ENCODE data around the gene CSNK1E. TPM values are rescaled to one million over a fixed set of nuclear protein-coding genes. Genes with fewer than 3 reads are reported as not detected.

CSNK1E gene
- total RNA-seq, 1 donor from 2014 or later, result 402 TPM

DNA sequence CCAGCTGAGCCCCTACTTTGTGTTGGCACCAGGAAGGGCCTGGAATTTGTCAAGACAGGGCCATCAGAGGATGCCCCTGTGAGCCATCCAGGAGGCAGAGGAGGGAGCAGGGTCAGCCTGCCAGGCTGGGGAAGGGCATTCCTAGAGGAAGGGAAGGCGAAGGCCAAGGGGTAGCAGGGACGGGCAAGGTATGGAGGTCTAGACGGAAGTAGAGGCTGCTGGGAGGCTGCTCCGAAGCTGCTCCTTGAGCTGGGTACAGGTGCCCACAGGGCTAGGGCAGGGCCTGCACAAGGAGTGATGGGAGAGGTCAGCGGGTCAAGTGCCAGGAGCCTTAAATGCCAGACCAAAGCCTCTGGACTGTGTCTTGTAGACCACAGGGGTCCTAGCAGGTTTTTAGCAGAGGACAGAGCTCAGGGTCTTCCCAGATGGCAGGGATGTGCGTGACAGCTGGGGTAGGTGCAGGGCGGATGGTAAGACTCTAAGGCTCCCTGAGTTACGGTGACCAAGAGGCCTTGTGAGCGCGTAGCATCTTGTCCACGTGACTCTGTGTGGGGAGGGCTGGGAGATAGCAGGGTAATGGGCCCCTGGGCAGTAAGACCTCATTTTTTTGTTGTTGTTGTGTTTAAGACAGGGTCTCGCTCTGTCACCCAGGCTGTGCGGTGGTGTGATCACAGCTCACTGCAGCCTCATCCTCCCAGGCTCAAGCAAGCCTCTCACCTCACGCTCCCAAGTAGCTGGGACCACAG is 31.7 kb upstream of the CSNK1E start:
- Mint-ChIP-seq H3K36me3 (ENCODE audit: unreplicated experiment) (no peaks in the 10 kb centered on the region), H3K4me3 (ENCODE audit: unreplicated experiment) (no peak overlapping the region), H3K9me3 (ENCODE audit: unreplicated experiment) (peaks cover 6% of the 10 kb centered on the region), H3K27ac (ENCODE audit: unreplicated experiment) (no peak overlapping the region), H3K27me3 (ENCODE audit: unreplicated experiment) (peaks cover 2% of the 10 kb centered on the region), H3K4me1 (ENCODE audit: low read depth, unreplicated experiment) (peaks cover 12% of the 10 kb centered on the region)
- DNase-seq, result no peak
- TF ChIP-seq, protein P1, sequence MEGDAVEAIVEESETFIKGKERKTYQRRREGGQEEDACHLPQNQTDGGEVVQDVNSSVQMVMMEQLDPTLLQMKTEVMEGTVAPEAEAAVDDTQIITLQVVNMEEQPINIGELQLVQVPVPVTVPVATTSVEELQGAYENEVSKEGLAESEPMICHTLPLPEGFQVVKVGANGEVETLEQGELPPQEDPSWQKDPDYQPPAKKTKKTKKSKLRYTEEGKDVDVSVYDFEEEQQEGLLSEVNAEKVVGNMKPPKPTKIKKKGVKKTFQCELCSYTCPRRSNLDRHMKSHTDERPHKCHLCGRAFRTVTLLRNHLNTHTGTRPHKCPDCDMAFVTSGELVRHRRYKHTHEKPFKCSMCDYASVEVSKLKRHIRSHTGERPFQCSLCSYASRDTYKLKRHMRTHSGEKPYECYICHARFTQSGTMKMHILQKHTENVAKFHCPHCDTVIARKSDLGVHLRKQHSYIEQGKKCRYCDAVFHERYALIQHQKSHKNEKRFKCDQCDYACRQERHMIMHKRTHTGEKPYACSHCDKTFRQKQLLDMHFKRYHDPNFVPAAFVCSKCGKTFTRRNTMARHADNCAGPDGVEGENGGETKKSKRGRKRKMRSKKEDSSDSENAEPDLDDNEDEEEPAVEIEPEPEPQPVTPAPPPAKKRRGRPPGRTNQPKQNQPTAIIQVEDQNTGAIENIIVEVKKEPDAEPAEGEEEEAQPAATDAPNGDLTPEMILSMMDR (IDR thresholded peaks at IDR 0.05; ENCODE audit: partially characterized antibody, unreplicated experiment), result no peak

DNA sequence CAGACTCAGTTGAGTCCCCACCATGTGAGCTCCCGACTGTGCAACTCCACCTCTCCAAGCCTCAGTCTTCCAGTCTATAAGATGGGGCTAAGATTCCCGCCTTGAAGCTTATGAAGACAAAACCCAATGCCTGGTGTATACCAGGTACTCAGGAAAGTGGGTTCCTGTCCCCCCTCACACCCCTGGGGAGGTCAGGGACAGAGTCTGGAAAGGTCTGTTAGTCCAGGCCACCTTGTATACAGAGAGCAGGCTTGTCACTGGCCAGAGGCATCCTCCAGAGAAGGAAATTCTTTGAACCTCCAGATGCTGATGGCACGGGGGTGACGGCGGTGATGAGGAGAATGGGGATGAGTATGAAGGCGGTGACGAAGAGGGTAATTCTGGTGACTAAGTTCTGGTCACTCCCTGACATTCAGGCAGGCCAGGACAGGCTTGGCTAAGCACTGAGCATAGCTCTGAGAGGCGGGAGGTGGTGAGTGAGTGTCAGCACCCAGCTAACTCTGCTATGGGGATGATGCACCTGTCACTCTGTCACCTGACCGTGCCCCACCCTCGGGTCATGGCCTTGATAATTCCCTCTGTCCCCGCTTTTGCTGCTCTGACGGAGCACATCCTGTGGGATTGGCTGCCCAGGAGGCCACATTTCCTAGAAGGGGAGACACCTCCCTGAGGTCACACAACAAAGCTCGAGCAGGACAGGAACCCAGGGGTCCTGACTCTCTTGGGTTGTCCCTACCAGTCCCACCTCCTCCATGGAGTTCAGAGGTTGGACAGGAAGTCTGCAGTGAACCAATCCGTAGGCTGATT is 30.9 kb upstream of the CSNK1E start:
- TF ChIP-seq, protein P1 (IDR thresholded peaks at IDR 0.05; ENCODE audit: partially characterized antibody, unreplicated experiment), result no peak
- no peak overlapping the region for H3K4me3 Mint-ChIP-seq (ENCODE audit: unreplicated experiment)
- H3K9me3 Mint-ChIP-seq (ENCODE audit: unreplicated experiment), result peaks cover 7% of the 10 kb centered on the region
- no peaks in the 10 kb centered on the region for H3K36me3 Mint-ChIP-seq (ENCODE audit: unreplicated experiment)
- H3K27ac Mint-ChIP-seq (ENCODE audit: unreplicated experiment), result no peak overlapping the region
- DNase-seq, result no peak
- peaks cover 2% of the 10 kb centered on the region for H3K27me3 Mint-ChIP-seq (ENCODE audit: unreplicated experiment)
- H3K4me1 Mint-ChIP-seq (ENCODE audit: low read depth, unreplicated experiment), result peaks cover 12% of the 10 kb centered on the region

DNA sequence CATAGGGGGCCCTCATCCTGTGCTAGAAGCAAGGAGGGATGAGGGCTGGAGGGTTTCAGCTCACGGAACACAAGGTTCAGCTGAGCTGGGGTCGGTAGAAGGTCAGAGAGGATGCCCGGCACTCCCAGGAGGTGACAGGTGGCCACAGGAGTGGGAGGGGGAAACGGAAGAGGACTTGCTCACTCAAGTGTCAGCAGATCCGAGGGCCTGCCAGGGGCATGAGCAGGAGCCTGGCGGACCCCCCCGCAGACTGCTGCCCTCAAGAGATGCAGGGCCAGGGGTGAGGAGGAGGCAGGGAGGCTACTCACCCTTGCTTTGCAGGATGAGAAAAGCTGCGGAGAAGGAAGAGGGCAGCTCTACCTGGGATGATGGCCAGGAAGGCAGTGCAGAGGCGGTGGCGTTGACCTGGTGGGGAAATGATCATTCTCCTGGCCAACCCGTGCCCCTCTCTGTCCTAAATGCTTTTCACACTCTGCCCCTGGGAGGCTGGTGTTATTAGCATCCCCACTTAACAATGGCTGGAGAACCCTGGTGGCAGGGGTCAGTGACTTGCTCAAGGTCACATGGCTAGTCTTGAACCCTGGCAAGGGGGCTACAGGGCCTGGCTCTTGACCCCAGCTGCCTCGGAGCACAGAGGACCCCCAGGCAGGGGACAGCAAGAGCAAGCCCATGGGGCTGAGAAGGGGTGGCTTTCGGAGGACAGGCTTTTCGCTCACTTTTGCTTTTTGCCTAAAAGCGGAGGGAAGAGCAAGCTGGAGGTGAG is 30.1 kb upstream of the CSNK1E start:
- Mint-ChIP-seq H3K36me3 (ENCODE audit: unreplicated experiment) (no peaks in the 10 kb centered on the region), H3K4me1 (ENCODE audit: low read depth, unreplicated experiment) (peaks cover 12% of the 10 kb centered on the region), H3K27ac (ENCODE audit: unreplicated experiment) (no peak overlapping the region), H3K4me3 (ENCODE audit: unreplicated experiment) (peak overlapping the region; percentile 33), H3K9me3 (ENCODE audit: unreplicated experiment) (peaks cover 8% of the 10 kb centered on the region), H3K27me3 (ENCODE audit: unreplicated experiment) (peaks cover 2% of the 10 kb centered on the region)
- TF ChIP-seq, protein P1 (IDR thresholded peaks at IDR 0.05; ENCODE audit: partially characterized antibody, unreplicated experiment), result no peak
- peak; percentile 49 for DNase-seq

DNA sequence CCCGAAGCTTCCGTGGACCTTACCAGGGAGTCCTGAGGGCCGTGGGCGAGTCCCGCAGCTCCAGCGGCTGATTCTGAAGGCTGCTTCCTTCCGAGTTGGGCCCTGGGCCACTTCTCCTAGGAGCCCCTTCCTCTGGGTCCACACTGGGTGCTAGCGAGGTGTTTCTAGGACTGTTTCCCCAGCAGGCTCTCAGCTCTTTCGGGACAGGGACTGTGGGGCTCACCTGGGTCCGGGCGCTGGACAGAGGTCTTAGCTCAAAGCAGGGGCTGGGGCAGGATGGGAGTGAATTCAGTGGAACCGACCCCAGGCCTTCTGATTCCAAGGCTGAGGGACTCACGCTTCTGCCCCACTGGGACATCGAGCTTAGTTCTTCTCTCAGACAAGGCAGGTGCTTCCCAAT is 29.3 kb upstream of the CSNK1E start:
- no peak for DNase-seq
- peaks cover 12% of the 10 kb centered on the region for H3K4me1 Mint-ChIP-seq (ENCODE audit: low read depth, unreplicated experiment)
- H3K9me3 Mint-ChIP-seq (ENCODE audit: unreplicated experiment), result peaks cover 8% of the 10 kb centered on the region
- no peak overlapping the region for H3K4me3 Mint-ChIP-seq (ENCODE audit: unreplicated experiment)
- H3K27ac Mint-ChIP-seq (ENCODE audit: unreplicated experiment), result no peak overlapping the region
- peaks cover 2% of the 10 kb centered on the region for H3K27me3 Mint-ChIP-seq (ENCODE audit: unreplicated experiment)
- TF ChIP-seq, protein P1 (IDR thresholded peaks at IDR 0.05; ENCODE audit: partially characterized antibody, unreplicated experiment), result no peak
- no peaks in the 10 kb centered on the region for H3K36me3 Mint-ChIP-seq (ENCODE audit: unreplicated experiment)

Measured in glutamatergic neuron (in vitro differentiated cells).